WERI-Rb-1 (cell line): ENCODE data around the gene PCGF5.

Experiments
- DNase-seq: peaks from one replicate; pipeline ENCODE4 v3.0.0-alpha.2; 2020
- H3K27ac ChIP-seq: fragments of 250-450 bp; sonication (Bioruptor Pico); 2 replicates; pipeline ENCODE4 v1.5.1; 2020; ENCODE audit warnings: mild to moderate bottlenecking, moderate library complexity
- H3K27me3 ChIP-seq: fragments of 250-450 bp; sonication (Bioruptor Pico); 2 replicates; pipeline ENCODE4 v1.5.1; 2021; ENCODE audit warnings: mild to moderate bottlenecking, low read depth, moderate library complexity; ENCODE audit not compliant: insufficient read depth, severe bottlenecking
- H3K36me3 ChIP-seq: fragments of 250-450 bp; sonication (Bioruptor Pico); 2 replicates; pipeline ENCODE4 v1.5.1; 2020; ENCODE audit warnings: mild to moderate bottlenecking, moderate library complexity
- H3K4me3 ChIP-seq: 2 replicates; pipeline ENCODE4 v1.5.1; 2011; ENCODE audit warnings: low read depth, mild to moderate bottlenecking, control low read depth, low read length
- H3K9me3 ChIP-seq: fragments of 250-450 bp; sonication (Bioruptor Pico); 2 replicates; pipeline ENCODE4 v1.5.1; 2021; ENCODE audit warnings: mild to moderate bottlenecking, moderate library complexity; ENCODE audit not compliant: severe bottlenecking
- CTCF ChIP-seq: IDR thresholded peaks from 2 replicates; pipeline ENCODE4 v1.5.1; 2011; ENCODE audit warnings: low read depth, mild to moderate bottlenecking, control low read depth, inconsistent platforms, low read length

The PCGF5 gene

GRCh38 chr10:91271886-91272285 is 51.4 kb downstream of the PCGF5 start:
- DNase-seq: no peak
- Histone ChIP-seq H3K27ac (no peak overlapping the region), H3K9me3 (no peaks in the 10 kb centered on the region), H3K27me3 (no peaks in the 10 kb centered on the region), H3K4me3 (no peak overlapping the region), H3K36me3 (peaks cover 2% of the 10 kb centered on the region; the same call in 1 of the 2 replicates)
- TF ChIP-seq CTCF: no peak

DNA sequence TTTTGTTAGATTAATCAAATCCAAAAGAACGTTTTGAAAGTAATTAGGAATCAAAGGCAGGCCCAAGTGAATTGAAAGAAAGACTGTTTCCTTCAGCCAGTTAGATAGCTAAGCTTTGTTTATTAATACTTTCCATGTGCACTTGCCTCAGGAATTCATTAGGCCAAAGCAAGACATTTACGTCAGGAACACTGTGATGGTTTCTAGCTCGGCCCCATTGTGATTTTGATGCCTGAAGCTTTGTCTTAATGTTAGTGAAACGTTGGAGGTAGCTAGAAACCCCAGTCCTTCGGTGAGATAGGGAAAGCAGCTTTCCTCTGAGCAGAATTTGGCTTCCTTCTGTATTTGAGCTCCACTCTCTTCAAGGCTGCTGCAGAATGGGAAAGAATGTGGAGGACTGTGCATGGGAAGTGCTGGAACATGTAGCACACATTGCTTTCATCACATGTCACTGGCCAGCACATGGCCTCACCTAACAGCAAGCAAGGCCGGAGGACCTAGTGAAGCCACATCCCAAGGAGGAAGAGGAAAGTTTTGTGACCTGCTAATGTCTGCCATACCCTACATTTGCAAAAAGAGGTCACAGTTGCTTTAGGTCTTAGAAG is 64.1 kb downstream of the PCGF5 start:
- no peaks in the 10 kb centered on the region for H3K36me3 ChIP-seq
- TF ChIP-seq CTCF: no peak
- no peak for DNase-seq

GRCh38 chr10:91286572-91286971 is 66.1 kb downstream of the PCGF5 start:
- H3K27me3 ChIP-seq: no peaks in the 10 kb centered on the region
- no peaks in the 10 kb centered on the region for H3K36me3 ChIP-seq
- H3K9me3 ChIP-seq: no peaks in the 10 kb centered on the region
- no peak for TF ChIP-seq CTCF
- H3K27ac ChIP-seq: no peak overlapping the region
- DNase-seq: no peak
- no peak overlapping the region for H3K4me3 ChIP-seq

More for the DNA sequence above, 64.1 kb downstream of the PCGF5 start:
- no peaks in the 10 kb centered on the region for H3K27me3 ChIP-seq
- no peaks in the 10 kb centered on the region for H3K9me3 ChIP-seq
- no peak overlapping the region for H3K27ac ChIP-seq
- no peak overlapping the region for H3K4me3 ChIP-seq

DNA sequence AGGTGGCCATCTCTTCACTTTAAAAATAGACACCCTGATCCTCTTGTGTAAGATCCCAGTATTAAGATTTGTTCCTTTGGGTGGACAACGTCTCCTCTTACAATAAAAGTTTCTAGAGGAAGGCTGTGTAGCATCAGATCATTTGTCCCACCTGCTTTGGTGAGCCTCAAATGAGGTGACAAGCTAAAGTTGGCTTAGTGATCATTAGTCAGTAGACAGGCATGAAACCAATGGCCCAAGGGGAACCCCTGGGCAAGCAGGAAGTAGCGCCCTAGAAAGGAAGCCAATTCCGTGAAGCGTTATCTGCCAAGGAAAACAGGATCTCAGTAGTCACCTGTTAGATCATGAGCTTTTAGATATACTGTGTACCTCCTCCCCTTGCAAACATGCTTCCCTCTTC is 66.8 kb downstream of the PCGF5 start:
- no peak for TF ChIP-seq CTCF
- no peak for DNase-seq
- H3K27me3 ChIP-seq: no peaks in the 10 kb centered on the region
- H3K4me3 ChIP-seq: no peak overlapping the region
- no peaks in the 10 kb centered on the region for H3K36me3 ChIP-seq
- H3K9me3 ChIP-seq: no peaks in the 10 kb centered on the region
- no peak overlapping the region for H3K27ac ChIP-seq

DNA sequence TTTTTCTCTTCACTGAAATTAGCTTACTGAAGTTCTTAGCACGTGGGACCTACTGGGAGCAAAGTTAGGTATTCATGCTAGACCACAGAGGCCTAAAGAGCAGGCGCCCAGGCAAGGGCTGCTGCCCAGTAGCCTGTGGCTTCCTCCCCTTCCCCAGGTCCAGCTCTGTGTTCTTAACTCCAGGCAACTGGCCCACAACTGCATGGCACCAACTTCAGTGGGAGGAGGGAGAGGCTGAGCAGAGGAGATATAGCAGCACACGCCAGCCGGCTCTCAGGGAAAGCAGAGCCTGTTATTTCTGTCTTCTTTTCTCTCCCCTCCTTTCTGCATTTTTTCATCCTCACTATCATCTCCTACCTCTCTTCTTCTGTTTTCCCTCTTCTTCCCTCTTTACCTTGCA is 67.4 kb downstream of the PCGF5 start:
- Histone ChIP-seq H3K36me3 (no peaks in the 10 kb centered on the region), H3K4me3 (no peak overlapping the region), H3K9me3 (no peaks in the 10 kb centered on the region), H3K27me3 (no peaks in the 10 kb centered on the region), H3K27ac (no peak overlapping the region)
- no peak for TF ChIP-seq CTCF
- no peak for DNase-seq

DNA sequence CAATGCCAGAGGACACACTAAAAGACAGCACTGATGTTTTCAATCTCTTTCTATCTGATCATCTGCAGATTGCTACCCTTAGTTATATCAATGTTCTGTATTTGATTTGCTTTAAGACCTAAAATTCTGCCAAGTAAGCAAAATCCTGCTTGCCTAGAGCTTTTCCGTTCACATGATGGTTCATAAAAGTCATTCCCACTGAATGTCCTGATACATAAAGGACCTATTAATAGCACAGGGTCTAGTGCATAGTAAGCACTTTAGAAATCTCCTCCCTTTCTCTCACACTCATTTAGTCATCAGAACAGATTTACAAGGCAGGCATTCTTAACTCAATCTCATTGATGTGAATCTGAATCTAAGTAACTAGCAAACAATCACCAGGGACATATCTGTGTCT is 68.8 kb downstream of the PCGF5 start:
- no peak overlapping the region for H3K4me3 ChIP-seq
- H3K9me3 ChIP-seq: no peaks in the 10 kb centered on the region
- TF ChIP-seq CTCF: no peak
- H3K27ac ChIP-seq: no peak overlapping the region
- no peaks in the 10 kb centered on the region for H3K36me3 ChIP-seq
- H3K27me3 ChIP-seq: no peaks in the 10 kb centered on the region
- no peak for DNase-seq
